HS-27A (cell line): ENCODE data around the gene TMEM43.

Experiments used
- DNase-seq: peaks from one replicate; pipeline ENCODE4 v3.0.0-alpha.2; 2012; ENCODE audit warnings: low read depth, missing footprints

The TMEM43 gene

DNA sequence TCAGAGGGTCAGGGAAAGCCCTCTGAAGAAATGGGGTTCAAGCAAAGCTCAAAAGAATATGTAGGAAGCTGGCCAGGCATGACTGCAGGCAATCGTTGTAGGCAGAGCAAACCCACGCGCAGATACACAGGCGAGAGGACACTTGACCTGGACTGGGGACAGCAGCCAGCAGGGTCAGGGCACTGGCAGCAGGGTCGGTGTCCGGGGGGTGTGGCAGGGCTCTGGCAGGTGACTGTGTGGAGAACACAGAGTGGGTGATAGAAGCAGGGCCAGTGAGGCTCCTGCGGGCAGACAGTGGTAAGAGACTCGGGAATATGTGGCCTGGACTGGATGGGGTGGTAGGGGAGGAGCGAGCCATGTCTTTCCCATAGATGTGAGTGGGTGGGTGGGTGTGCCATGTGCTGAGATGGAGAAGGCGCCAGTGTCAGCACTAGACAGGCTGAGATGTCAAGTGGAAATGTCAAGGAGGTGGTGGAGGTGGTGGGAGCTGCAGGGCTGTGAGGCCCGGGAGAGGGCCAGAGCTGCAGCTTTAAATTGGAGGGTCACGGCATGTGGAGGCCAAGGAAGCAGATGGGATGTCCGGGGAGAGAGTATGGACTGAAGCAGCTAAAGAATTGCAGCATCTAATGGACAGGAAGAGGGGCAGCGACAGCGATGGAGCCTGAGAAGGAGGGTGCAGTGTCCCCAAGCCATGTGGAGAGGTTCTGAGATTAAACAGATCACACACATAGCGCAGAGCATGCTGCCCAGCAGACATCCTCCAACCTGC is 13.4 kb downstream of the TMEM43 start:
- DNase-seq, result no peak

DNA sequence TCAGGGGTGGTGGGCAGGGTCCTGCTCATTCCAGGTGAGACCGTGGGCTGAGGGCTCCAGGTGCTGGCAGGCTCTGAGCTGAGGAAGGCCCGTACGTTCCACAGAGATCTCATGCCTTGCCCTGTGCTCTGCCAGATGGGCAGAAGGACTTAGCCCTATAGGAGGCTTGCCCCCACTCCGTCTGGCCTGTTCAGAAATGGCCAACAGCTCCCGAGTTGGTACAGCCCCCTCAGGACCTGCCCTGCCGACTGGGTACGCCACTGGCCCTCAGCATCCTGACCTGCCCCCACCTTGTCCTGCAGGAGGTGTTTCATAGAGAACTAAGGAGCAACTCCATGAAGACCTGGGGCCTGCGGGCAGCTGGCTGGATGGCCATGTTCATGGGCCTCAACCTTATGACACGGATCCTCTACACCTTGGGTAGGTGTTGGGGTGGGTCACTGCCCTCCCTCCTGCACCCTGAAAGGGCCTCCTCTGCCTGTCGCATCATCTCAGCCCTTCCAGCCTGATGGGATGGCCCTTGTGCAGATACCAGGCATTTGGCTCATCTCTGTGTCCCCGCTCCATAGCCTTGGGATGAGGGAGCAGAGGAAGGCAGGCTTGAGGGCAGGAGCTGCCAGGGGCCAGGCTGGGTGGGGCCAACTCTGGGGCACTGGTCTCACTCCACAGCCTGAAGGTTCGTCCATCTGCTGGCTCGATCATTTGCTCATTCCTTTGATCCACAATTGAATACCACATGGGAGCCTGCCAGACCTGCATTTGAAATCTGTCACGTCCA is 14.2 kb downstream of the TMEM43 start:
- no peak for DNase-seq

DNA sequence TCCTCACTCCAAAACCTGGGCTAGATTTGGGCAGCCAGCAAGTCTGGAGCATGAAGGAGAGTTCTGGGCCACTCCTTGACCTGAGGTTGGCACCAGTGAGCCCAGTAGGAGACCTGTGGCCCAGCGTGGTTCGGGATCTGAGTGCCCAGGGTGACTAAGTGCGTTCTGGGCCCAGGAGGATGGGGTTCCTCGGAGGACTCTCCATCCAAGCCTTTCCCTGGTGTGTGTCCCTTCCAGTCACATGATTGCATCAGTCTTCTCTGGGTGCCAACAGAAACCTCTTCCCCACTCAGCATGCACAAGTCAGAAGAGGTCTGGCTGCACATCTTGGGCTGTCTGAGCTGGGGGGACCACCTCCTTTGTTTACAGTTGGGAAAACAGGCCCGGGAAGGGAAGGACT is 14.9 kb downstream of the TMEM43 start:
- no peak for DNase-seq

DNA sequence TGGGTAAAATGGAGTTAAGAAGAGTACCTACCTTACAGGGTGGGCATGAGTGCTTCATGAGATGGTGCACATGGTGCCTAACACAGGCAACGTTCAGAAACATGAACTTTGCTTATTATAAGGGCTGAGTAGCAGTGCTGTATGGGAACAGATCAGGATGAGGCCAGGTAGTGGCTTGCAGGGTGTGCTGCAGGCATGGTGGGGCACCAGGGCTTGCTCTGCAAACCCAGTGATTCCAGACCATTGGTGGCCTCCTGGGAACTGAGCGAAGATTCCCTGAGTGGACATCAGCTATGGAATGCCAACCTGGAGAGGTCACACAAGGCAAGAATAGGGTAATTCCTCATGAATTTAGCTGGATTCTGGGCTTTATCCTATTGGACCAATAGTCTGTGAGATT is 15.8 kb downstream of the TMEM43 start:
- no peak for DNase-seq

DNA sequence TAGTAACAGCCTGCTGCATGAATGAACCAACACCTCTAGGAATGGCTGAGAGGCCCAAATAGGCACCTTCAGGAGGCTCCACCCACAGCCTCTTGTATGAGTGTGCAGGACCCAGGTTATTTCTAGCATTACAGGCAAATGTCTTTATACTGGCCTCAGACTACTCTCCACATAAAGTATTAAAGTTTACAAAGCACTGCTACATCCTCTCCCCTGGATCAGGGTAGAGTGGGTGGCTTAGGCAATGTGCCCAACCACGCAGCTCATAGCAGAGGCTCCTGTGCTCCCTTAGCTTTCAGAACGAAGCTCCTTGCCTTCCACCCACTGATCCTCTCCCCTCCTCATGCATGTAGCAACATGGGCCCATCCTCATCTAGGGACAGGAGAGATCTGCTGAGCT is 16.3 kb downstream of the TMEM43 start:
- DNase-seq, result no peak

DNA sequence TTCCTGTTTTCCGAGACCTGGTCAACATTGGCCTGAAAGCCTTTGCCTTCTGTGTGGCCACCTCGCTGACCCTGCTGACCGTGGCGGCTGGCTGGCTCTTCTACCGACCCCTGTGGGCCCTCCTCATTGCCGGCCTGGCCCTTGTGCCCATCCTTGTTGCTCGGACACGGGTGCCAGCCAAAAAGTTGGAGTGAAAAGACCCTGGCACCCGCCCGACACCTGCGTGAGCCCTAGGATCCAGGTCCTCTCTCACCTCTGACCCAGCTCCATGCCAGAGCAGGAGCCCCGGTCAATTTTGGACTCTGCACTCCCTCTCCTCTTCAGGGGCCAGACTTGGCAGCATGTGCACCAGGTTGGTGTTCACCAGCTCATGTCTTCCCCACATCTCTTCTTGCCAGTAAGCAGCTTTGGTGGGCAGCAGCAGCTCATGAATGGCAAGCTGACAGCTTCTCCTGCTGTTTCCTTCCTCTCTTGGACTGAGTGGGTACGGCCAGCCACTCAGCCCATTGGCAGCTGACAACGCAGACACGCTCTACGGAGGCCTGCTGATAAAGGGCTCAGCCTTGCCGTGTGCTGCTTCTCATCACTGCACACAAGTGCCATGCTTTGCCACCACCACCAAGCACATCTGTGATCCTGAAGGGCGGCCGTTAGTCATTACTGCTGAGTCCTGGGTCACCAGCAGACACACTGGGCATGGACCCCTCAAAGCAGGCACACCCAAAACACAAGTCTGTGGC is 16.9 kb downstream of the TMEM43 start:
- DNase-seq, result no peak

DNA sequence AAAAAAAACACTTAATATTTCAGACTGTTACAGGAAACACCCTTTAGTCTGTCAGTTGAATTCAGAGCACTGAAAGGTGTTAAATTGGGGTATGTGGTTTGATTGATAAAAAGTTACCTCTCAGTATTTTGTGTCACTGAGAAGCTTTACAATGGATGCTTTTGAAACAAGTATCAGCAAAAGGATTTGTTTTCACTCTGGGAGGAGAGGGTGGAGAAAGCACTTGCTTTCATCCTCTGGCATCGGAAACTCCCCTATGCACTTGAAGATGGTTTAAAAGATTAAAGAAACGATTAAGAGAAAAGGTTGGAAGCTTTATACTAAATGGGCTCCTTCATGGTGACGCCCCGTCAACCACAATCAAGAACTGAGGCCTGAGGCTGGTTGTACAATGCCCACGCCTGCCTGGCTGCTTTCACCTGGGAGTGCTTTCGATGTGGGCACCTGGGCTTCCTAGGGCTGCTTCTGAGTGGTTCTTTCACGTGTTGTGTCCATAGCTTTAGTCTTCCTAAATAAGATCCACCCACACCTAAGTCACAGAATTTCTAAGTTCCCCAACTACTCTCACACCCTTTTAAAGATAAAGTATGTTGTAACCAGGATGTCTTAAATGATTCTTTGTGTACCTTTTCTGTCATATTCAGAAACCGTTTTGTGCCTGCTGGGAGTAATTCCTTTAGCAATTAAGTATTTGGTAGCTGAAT is 17.9 kb downstream of the TMEM43 start:
- no peak for DNase-seq

DNA sequence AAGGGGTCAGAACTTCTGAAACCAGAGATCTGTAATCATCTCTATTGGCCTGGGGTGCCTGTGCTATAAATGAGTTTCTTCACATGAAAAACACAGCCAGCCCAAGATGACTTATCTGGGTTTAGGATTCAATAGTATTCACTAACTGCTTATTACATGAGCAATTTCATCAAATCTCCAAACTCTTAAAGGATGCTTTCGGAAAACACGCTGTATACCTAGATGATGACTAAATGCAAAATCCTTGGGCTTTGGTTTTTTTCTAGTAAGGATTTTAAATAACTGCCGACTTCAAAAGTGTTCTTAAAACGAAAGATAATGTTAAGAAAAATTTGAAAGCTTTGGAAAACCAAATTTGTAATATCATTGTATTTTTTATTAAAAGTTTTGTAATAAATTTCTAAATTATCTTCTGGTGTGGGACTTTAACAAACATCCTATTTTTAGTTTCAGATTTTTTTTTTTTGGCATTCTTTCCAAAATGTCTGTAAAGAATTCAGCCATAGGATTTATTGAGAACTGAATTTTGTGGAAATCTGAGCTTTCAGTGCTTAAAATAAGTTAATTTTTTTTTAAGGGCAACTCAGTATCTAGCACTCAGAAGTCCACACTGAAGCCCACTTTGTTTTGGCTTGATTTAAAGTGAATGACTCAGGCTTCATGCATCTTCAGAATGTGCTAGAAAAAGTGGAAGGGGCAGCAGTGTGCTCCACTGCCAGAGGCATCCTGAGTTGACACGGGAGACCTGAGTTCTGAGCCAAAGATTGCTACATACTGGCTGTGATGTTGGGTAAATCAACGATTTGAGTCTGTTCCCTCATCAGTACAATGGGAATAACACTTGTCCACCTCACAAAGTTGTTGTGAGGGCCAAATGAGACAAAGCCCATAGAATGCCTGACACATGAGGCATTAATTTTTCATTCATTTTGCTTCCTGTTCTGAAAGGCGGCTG is 18.7 kb downstream of the TMEM43 start:
- peak; percentile 95 for DNase-seq

DNA sequence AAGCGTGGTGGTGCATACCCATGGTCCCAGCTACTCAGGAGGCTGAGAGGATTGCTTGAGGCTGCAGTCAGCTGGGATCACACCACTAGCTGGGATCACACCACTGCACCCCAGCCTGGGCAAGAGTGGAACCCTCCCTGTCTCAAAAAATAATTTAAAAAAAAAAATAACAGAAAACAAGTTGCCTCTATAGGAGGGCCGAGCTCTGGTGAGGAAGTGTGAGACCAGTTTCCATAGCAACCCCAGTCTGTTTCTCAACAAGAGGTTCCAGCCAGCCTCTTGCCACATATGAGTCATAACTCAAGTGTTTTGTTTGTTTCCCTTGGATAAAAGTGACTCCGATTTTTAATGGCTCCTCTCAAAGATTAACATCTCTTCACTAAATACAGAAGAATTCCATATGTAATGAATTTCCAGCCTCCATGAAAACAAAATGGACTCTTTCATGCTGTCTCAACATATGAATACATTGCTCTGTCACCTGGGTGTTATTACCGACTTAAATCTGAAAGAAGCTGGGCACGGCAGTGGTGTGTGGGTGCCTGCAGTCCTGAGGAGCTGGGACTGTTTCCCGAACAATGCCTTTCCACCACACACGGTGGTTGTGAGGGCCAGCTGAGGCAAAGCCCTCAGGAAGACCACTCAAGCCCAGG is 19.7 kb downstream of the TMEM43 start:
- DNase-seq, result peak; percentile 92

DNA sequence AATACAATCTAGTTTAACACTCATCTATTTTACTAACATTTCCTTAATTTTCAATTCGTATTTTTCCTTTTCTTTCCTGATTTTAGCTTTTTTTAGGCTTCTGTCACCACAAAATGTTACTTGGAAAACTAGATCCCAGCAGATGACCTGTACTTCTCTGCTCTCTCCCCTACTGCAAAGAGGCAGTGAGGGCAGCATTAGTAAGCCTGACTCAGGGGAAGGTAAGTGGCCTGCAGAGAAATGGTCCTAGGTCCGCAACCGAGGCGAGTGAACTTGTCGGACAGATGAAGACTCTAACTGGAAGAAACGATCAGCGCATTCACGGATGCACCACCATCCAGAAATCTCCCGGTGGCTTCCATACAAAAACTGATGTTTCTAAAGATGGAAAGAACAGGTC is 20.4 kb downstream of the TMEM43 start:
- DNase-seq, result no peak

DNA sequence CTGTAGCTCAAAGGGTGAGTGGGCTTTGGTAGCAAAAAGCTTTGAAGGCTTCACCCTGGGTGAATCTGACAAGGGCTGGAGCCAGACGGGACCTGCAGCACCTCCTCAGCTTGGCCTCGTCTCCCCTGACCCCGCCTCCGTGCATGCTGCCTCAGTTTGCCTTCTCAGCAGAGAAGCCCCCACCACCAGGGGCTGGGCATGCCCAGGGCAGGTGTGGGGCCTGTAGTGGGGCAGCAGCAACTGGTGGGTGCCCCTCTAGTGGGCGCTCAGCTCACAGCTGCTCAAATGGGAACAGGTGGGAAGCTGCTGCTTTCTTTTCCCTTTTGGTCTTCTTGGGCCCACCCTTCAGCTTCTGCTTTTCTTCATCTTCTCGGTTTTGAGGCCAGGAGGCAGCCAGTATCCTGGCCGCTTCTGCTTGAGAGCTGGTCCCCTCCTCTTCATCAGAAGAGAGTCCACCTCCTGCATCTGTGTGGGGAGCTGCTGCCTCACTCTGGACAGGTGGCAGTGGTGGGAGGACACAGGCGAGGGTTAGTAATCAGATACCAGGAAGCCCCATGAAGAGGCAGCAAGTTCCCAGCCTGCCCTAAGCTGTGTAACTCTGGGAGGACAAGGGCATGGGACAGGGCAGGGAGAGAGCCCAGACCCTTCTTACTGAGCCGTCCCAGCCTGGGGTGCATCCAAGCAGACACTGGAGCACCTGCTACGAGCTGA is 21.0 kb downstream of the TMEM43 start:
- DNase-seq, result no peak

DNA sequence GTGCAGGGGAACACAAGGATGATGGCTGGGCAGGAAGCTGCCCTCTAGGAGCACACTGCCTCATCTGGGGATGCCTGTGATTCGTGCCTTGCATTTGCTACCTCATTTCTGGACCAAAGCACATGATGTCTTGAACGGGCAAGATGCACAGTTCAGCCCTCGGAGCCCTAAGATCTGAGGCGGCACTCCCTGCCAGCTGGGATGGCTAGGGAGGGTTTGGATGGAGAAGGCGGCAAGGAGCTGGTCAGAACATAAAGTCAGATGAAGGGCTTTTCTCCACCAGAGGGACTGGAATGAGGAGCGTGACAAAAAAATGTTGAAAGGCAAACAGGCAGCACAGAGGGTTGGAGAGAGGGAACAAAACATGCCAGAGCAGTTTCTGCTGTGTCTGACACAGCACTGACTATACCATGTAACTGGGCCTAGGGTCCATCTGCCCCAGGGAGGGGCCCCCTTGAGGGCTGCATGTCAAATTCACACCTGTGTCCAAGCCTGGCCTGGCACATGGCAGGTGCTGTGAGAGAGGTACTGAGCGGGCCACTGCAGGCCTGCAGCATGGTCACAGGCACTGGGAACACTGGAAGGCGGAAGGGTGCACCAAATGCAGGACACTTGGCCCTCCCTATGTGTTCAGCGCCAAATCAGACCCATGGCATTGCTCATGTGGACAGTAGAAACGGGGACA is 21.7 kb downstream of the TMEM43 start:
- no peak for DNase-seq

DNA sequence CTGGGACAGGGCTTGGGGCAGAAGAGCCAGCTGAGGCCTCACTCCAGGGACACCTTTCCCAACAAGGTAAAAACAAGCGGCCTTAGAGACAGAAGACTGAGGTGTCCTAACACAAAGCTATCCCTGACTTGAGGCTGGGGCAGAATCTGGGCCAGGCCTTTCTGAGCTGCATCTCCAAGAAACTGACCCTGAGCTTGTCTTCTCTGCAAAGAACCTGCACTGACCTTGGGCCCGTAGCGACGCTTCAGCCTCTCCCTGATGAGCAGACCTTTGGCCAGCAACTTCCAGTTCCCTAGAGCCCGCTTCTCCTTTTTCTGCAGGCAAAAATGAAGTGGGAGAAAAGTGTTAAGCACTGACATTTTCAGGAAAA is 22.2 kb downstream of the TMEM43 start:
- DNase-seq, result no peak

DNA sequence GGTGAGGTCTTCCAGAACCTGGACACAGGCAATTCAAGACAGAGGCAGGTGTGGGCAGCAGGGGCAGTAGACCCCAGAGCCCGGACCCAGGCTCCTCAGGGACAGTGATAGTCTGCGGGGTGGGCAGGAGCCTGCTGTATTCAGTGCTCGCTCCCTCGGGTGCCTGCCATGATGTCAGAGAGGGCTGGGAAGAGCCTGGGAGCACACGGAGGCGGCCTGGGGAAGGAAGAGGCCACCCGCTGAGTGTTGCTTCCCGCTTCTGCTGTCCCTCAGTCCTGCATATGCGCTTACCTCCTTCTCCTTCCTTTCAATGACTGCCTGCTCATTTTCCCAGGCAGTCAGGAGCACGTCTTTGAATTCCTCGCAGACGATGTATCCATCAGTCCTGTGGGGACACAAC is 22.8 kb downstream of the TMEM43 start:
- no peak for DNase-seq

DNA sequence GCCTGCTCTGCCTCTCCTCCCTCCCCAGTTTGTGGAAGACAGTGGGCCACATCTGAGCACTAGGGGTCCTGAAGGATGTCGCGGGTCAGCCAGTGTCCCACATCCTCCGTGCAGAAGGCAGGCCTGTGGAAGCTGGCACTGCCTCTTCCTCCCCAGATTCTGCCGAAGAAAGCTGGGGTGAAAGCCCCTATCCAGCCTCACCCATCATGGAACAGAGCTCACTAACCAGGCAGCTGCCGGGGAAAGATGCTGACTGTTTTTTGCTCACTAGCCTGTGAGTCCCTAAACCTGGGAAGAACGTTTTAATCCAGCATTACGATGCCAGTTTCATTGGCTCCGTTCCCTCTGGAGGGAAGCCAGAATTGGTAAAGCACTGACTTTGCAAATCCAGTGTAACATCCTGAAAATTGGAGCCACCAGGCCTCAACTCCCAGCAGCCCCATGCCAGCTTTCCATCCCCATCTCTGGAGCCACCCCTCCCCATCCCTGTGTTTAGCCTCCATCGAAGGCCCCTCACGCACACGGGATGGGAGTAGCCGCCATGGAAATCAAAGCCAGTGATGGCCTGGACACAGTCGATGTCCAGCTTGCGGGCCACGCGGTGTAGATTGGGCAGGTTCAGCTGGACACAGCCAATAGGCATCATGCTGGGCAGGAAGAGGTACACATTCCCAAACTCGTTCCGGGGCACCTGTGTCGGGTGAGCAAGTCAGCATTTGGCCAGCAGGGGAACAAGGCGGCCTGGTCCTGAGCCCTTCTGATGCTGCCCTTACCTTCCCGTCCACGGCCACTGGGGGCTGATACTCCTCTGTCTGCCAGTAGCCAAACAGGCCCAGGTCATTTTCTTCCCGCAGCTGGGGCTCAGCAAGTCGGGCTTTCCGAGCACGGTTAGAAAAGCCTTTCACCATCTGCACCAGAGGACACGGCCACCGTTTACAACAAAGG is 23.5 kb downstream of the TMEM43 start:
- no peak for DNase-seq

DNA sequence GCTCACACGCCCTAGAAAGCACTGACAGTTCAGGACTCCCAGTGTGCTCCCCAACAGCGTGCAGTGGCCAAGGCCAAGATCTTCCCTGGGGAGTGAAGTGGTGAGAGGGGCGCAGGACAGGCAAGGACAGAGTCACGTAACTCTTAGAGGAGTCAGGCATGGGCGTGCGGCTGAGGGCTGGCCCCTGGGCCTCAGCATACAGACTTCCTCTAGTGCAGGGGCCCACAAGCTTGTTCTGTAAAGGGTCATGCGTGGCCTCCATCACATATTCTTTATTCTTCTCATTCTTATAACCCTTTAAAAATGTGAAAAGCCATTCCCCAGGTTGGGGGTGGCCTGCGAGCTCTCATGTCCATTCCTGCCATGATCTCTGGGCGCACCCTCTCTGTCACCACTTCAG is 25.2 kb downstream of the TMEM43 start:
- no peak for DNase-seq

DNA sequence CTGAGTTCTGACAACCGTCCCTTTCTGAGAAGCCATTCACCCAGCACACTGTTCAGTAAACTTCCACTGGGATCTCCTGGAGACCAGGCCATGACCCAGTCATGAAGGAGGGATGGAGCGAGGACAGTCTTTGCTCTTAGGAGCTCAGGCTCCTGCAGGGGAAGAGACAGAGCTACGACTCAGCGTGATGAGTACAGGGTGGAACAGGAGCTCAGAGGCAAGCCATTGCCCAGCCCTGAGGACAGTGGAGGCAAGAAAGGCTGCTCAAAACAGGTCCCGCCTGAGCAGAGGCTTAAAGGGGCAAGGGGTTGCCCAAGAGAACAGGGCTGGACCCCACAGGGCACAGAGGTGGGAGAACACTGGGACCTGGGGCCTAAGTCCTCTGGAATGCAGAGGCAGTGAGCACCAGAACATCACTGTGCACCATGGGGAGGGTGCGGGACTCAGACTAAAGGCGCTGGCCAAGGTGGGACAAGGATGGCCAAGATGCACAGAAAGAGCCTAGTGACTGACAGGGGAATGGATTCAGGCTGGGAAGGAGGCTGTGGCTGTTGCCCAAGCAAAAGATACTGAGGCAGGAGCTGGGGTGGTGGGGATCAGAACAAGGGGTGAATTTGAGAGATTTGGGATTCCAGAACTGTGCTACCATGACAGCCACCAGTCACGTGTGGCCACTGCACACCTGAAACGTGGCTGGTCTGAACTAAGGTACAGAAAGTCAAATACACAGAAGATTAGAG is 25.8 kb downstream of the TMEM43 start:
- DNase-seq, result no peak
